Suprapubic skin (tissue), 4 donors: ENCODE data around the gene TMEM178B. TPM values are rescaled to one million over a fixed set of nuclear protein-coding genes. Genes with fewer than 3 reads are reported as not detected.

ENCODE experiments used
- DNase-seq, 2 donors: peaks; one replicate each; pipeline ENCODE4 v3.0.0-alpha.2; 2019; ENCODE audit warnings: low spot score in 2 of 2
- H3K27ac ChIP-seq: fragments of 200-600 bp; sonication (generic); one replicate; pipeline ENCODE4 v1.5.1; 2019
- H3K27me3 ChIP-seq: fragments of 200-600 bp; sonication (generic); one replicate; pipeline ENCODE4 v1.5.1; 2019
- H3K36me3 ChIP-seq: fragments of 200-600 bp; sonication (generic); one replicate; pipeline ENCODE4 v1.5.1; 2019
- H3K4me1 ChIP-seq: fragments of 200-600 bp; sonication (generic); one replicate; pipeline ENCODE4 v1.5.1; 2019
- H3K4me3 ChIP-seq: fragments of 200-600 bp; sonication (generic); one replicate; pipeline ENCODE4 v1.5.1; 2019; ENCODE audit warnings: mild to moderate bottlenecking
- H3K9me3 ChIP-seq: fragments of 200-600 bp; sonication (generic); one replicate; pipeline ENCODE4 v1.5.1; 2019
- CTCF ChIP-seq, 2 donors: fragments of 200-600 bp in 1 of 2; fragments of 450-650 bp in 1 of 2; sonication (generic) in 1 of 2; IDR thresholded peaks; one replicate each; pipeline ENCODE4 v1.5.1; 2016 to 2019; ENCODE audit warnings: antibody characterized with exemption in 2 of 2, mild to moderate bottlenecking in 1 of 2, moderate library complexity in 1 of 2
- EP300 ChIP-seq: sonication (generic); formaldehyde crosslinking; IDR thresholded peaks from one replicate; pipeline ENCODE4 v1.6.1; 2017; ENCODE audit warnings: antibody characterized with exemption
- POLR2A ChIP-seq, 2 donors: fragments of 450-650 bp; IDR thresholded peaks; one replicate each; pipeline ENCODE4 v1.6.1; 2017; ENCODE audit warnings: antibody characterized with exemption in 2 of 2, mild to moderate bottlenecking in 2 of 2, moderate library complexity in 2 of 2
- POLR2AphosphoS5 ChIP-seq, 3 donors: sonication (generic); formaldehyde crosslinking; IDR thresholded peaks; one replicate each; pipeline ENCODE4 v1.6.1; 2017; ENCODE audit warnings: antibody characterized with exemption in 3 of 3
- WGBS: methylation state at CpG from one replicate; pipeline ENCODE4 v1.1.5; 2018; 5-methylcytosine and 5-hydroxymethylcytosine counted together
- total RNA-seq, 4 donors: library from RNA; depleted of rRNA; stranded (reverse); fragments of >200 nt; gene quantifications; one replicate each; pipeline ENCODE4 v1.1.0, GENCODE V29; 2016

TMEM178B gene
- total RNA-seq, 4 donors from 2014 or later = 0.34 to 1.6 (median 0.72) TPM

- H3K9me3 ChIP-seq = peaks cover 4% of the 10 kb centered on the region
- no peak for DNase-seq
- TF ChIP-seq CTCF (IDR thresholded peaks at IDR 0.05) (no peak), POLR2AphosphoS5 (IDR thresholded peaks at IDR 0.05) (no peak), EP300 (no peak), POLR2A (IDR thresholded peaks at IDR 0.05) (no peak)
- H3K4me1 ChIP-seq = no peaks in the 10 kb centered on the region
- WGBS = 35% methylated on average over 3 of the region's 3 CpGs
- H3K4me3 ChIP-seq = no peak overlapping the region
- no peak overlapping the region for H3K27ac ChIP-seq
- no peaks in the 10 kb centered on the region for H3K27me3 ChIP-seq
- no peaks in the 10 kb centered on the region for H3K36me3 ChIP-seq
These were observed 71.7 kb downstream of the TMEM178B start for GRCh38 chr7:141145630-141145982.

- peaks cover 4% of the 10 kb centered on the region for H3K9me3 ChIP-seq
- no peaks in the 10 kb centered on the region for H3K36me3 ChIP-seq
- no peak for DNase-seq
- no peaks in the 10 kb centered on the region for H3K27me3 ChIP-seq
- WGBS = 82% methylated on average over 4 of the region's 4 CpGs
- TF ChIP-seq POLR2AphosphoS5 (IDR thresholded peaks at IDR 0.05) = no peak
- no peak for TF ChIP-seq EP300
- no peaks in the 10 kb centered on the region for H3K4me1 ChIP-seq
- H3K27ac ChIP-seq = no peak overlapping the region
- no peak overlapping the region for H3K4me3 ChIP-seq
These were observed 73.6 kb downstream of the TMEM178B start for GRCh38 chr7:141147482-141147881.

- WGBS = 79% methylated on average over 2 of the region's 2 CpGs
These were observed 76.6 kb downstream of the TMEM178B start for GRCh38 chr7:141150465-141150864.

GRCh38 chr7:141151746-141152145, 77.9 kb downstream of the TMEM178B start:
- no peaks in the 10 kb centered on the region for H3K36me3 ChIP-seq
- H3K9me3 ChIP-seq = peaks cover 4% of the 10 kb centered on the region
- H3K4me3 ChIP-seq = no peak overlapping the region
- no peak overlapping the region for H3K27ac ChIP-seq
- TF ChIP-seq EP300 = no peak
- no peak for TF ChIP-seq POLR2AphosphoS5 (IDR thresholded peaks at IDR 0.05)
- TF ChIP-seq POLR2A (IDR thresholded peaks at IDR 0.05) = no peak
- TF ChIP-seq CTCF (IDR thresholded peaks at IDR 0.05) = no peak
- no peak for DNase-seq
- no CpG with 5 or more reads among the region's 4 CpGs for WGBS
- H3K27me3 ChIP-seq = no peaks in the 10 kb centered on the region
- no peaks in the 10 kb centered on the region for H3K4me1 ChIP-seq

More at GRCh38 chr7:141150465-141150864, 76.6 kb downstream of the TMEM178B start:
- no peak for DNase-seq
- no peaks in the 10 kb centered on the region for H3K36me3 ChIP-seq
- TF ChIP-seq EP300 (no peak), POLR2A (IDR thresholded peaks at IDR 0.05) (no peak), CTCF (IDR thresholded peaks at IDR 0.05) (no peak), POLR2AphosphoS5 (IDR thresholded peaks at IDR 0.05) (no peak)
- H3K4me3 ChIP-seq = no peak overlapping the region
- H3K9me3 ChIP-seq = peaks cover 4% of the 10 kb centered on the region
- H3K27me3 ChIP-seq = no peaks in the 10 kb centered on the region
- H3K4me1 ChIP-seq = no peaks in the 10 kb centered on the region
- no peak overlapping the region for H3K27ac ChIP-seq

- 46% methylated on average over 3 of the region's 3 CpGs for WGBS
- TF ChIP-seq CTCF (IDR thresholded peaks at IDR 0.05) (no peak), POLR2AphosphoS5 (IDR thresholded peaks at IDR 0.05) (no peak), EP300 (no peak), POLR2A (IDR thresholded peaks at IDR 0.05) (no peak)
- no peak overlapping the region for H3K27ac ChIP-seq
These were observed 79.4 kb downstream of the TMEM178B start for GRCh38 chr7:141153231-141153630.

GRCh38 chr7:141154131-141154732, 80.4 kb downstream of the TMEM178B start:
- Histone ChIP-seq H3K27me3 (no peaks in the 10 kb centered on the region), H3K4me1 (no peaks in the 10 kb centered on the region), H3K36me3 (no peaks in the 10 kb centered on the region), H3K27ac (no peak overlapping the region), H3K4me3 (no peak overlapping the region), H3K9me3 (no peaks in the 10 kb centered on the region)
- TF ChIP-seq CTCF (IDR thresholded peaks at IDR 0.05) = no peak
- no peak for TF ChIP-seq EP300
- no peak for TF ChIP-seq POLR2A (IDR thresholded peaks at IDR 0.05)
- TF ChIP-seq POLR2AphosphoS5 (IDR thresholded peaks at IDR 0.05) = no peak
- WGBS = 75% methylated on average over 6 of the region's 6 CpGs
- no peak for DNase-seq

More at GRCh38 chr7:141153231-141153630, 79.4 kb downstream of the TMEM178B start:
- Histone ChIP-seq H3K36me3 (no peaks in the 10 kb centered on the region), H3K4me1 (no peaks in the 10 kb centered on the region), H3K27me3 (no peaks in the 10 kb centered on the region), H3K4me3 (no peak overlapping the region), H3K9me3 (no peaks in the 10 kb centered on the region)
- no peak for DNase-seq
